Measurements from ENCODE around the gene OGFR. TPM values are rescaled to one million over a fixed set of nuclear protein-coding genes. Genes with fewer than 3 reads are reported as not detected.
A peak's percentile ranks its signal among the peaks of the same experiment; 100 is the strongest.

Gene OGFR
- total and polyA plus RNA-seq, 2 experiments from 2014 or later = 9.6 to 50.6 TPM

- peak overlapping the region; percentile 6; the same call in 2 of the 3 replicates for H3K4me3 Mint-ChIP-seq
- no peak for DNase-seq (ENCODE audit: low spot score)
- Histone ChIP-seq H3K4me3 (no peak overlapping the region), H3F3A (replicated peaks; ENCODE audit: low read depth) (peaks cover 2% of the 10 kb centered on the region; the same call in 1 of the 2 replicates), H3K27ac (ENCODE audit: low read depth) (0 out of 2 replicates have a peak overlapping the region, but pooled peaks have one; percentile 63), H3K4me2 (peak overlapping the region; percentile 40; the same call in 1 of the 2 replicates), H3K27me3 (ENCODE audit: insufficient read depth) (no peaks in the 10 kb centered on the region), H3K4me1 (ENCODE audit: insufficient read depth) (no peaks in the 10 kb centered on the region), H4K20me1 (replicated peaks; ENCODE audit: insufficient read depth) (no peaks in the 10 kb centered on the region), H3K9me2 (ENCODE audit: insufficient read depth) (no peaks in the 10 kb centered on the region), H3K36me3 (ENCODE audit: insufficient read depth) (0 out of 2 replicates have a peak, but pooled peaks cover 3% of the 10 kb centered on the region), H2AFZ (no peak overlapping the region), H3K79me2 (replicated peaks; ENCODE audit: insufficient read depth) (no peaks in the 10 kb centered on the region)
- H3K4me1 Mint-ChIP-seq = peaks cover 32% of the 10 kb centered on the region
- TF ChIP-seq STAT1 (IDR thresholded peaks at IDR 0.05; ENCODE audit: unreplicated experiment) = no peak
- no peak for TF ChIP-seq JUNB (IDR thresholded peaks at IDR 0.05; ENCODE audit: unreplicated experiment)
- no peak for TF ChIP-seq POLR2AphosphoS5 (IDR thresholded peaks at IDR 0.05; ENCODE audit: low read depth)
- TF ChIP-seq EZH2phosphoT487 (IDR thresholded peaks at IDR 0.05; ENCODE audit: unreplicated experiment) = no peak
- no peak for TF ChIP-seq ZNF331 (CRISPR knock-in tag; IDR thresholded peaks at IDR 0.05; ENCODE audit: low read depth)
- no peak for TF ChIP-seq REST (IDR thresholded peaks at IDR 0.05; ENCODE audit: unreplicated experiment)
- TF ChIP-seq, protein P1, sequence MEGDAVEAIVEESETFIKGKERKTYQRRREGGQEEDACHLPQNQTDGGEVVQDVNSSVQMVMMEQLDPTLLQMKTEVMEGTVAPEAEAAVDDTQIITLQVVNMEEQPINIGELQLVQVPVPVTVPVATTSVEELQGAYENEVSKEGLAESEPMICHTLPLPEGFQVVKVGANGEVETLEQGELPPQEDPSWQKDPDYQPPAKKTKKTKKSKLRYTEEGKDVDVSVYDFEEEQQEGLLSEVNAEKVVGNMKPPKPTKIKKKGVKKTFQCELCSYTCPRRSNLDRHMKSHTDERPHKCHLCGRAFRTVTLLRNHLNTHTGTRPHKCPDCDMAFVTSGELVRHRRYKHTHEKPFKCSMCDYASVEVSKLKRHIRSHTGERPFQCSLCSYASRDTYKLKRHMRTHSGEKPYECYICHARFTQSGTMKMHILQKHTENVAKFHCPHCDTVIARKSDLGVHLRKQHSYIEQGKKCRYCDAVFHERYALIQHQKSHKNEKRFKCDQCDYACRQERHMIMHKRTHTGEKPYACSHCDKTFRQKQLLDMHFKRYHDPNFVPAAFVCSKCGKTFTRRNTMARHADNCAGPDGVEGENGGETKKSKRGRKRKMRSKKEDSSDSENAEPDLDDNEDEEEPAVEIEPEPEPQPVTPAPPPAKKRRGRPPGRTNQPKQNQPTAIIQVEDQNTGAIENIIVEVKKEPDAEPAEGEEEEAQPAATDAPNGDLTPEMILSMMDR (conservative IDR thresholded peaks at IDR 0.05; ENCODE audit: low read depth in 2 of 2) = no peak
- TF ChIP-seq, protein P2, sequence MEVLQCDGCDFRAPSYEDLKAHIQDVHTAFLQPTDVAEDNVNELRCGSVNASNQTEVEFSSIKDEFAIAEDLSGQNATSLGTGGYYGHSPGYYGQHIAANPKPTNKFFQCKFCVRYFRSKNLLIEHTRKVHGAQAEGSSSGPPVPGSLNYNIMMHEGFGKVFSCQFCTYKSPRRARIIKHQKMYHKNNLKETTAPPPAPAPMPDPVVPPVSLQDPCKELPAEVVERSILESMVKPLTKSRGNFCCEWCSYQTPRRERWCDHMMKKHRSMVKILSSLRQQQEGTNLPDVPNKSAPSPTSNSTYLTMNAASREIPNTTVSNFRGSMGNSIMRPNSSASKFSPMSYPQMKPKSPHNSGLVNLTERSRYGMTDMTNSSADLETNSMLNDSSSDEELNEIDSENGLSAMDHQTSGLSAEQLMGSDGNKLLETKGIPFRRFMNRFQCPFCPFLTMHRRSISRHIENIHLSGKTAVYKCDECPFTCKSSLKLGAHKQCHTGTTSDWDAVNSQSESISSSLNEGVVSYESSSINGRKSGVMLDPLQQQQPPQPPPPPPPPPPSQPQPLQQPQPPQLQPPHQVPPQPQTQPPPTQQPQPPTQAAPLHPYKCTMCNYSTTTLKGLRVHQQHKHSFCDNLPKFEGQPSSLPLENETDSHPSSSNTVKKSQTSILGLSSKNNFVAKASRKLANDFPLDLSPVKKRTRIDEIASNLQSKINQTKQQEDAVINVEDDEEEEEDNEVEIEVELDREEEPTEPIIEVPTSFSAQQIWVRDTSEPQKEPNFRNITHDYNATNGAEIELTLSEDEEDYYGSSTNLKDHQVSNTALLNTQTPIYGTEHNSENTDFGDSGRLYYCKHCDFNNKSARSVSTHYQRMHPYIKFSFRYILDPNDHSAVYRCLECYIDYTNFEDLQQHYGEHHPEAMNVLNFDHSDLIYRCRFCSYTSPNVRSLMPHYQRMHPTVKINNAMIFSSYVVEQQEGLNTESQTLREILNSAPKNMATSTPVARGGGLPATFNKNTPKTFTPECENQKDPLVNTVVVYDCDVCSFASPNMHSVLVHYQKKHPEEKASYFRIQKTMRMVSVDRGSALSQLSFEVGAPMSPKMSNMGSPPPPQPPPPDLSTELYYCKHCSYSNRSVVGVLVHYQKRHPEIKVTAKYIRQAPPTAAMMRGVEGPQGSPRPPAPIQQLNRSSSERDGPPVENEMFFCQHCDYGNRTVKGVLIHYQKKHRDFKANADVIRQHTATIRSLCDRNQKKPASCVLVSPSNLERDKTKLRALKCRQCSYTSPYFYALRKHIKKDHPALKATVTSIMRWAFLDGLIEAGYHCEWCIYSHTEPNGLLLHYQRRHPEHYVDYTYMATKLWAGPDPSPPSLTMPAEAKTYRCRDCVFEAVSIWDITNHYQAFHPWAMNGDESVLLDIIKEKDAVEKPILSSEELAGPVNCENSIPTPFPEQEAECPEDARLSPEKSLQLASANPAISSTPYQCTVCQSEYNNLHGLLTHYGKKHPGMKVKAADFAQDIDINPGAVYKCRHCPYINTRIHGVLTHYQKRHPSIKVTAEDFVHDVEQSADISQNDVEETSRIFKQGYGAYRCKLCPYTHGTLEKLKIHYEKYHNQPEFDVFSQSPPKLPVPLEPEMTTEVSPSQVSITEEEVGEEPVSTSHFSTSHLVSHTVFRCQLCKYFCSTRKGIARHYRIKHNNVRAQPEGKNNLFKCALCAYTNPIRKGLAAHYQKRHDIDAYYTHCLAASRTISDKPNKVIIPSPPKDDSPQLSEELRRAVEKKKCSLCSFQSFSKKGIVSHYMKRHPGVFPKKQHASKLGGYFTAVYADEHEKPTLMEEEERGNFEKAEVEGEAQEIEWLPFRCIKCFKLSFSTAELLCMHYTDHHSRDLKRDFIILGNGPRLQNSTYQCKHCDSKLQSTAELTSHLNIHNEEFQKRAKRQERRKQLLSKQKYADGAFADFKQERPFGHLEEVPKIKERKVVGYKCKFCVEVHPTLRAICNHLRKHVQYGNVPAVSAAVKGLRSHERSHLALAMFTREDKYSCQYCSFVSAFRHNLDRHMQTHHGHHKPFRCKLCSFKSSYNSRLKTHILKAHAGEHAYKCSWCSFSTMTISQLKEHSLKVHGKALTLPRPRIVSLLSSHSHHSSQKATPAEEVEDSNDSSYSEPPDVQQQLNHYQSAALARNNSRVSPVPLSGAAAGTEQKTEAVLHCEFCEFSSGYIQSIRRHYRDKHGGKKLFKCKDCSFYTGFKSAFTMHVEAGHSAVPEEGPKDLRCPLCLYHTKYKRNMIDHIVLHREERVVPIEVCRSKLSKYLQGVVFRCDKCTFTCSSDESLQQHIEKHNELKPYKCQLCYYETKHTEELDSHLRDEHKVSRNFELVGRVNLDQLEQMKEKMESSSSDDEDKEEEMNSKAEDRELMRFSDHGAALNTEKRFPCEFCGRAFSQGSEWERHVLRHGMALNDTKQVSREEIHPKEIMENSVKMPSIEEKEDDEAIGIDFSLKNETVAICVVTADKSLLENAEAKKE (CRISPR knock-in tag; IDR thresholded peaks at IDR 0.05) = no peak
- no peak for TF ChIP-seq EZH2 (IDR thresholded peaks at IDR 0.05; ENCODE audit: low read depth, unreplicated experiment)
- no peak for TF ChIP-seq NANOG (IDR thresholded peaks at IDR 0.05; ENCODE audit: borderline replicate concordance)
- TF ChIP-seq, protein P3, sequence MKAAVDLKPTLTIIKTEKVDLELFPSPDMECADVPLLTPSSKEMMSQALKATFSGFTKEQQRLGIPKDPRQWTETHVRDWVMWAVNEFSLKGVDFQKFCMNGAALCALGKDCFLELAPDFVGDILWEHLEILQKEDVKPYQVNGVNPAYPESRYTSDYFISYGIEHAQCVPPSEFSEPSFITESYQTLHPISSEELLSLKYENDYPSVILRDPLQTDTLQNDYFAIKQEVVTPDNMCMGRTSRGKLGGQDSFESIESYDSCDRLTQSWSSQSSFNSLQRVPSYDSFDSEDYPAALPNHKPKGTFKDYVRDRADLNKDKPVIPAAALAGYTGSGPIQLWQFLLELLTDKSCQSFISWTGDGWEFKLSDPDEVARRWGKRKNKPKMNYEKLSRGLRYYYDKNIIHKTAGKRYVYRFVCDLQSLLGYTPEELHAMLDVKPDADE (IDR thresholded peaks at IDR 0.05) = no peak
- no peak for TF ChIP-seq CREB1 (CRISPR knock-in tag; IDR thresholded peaks at IDR 0.05; ENCODE audit: low read depth)
- no peak for TF ChIP-seq ZNF114 (CRISPR knock-in tag; IDR thresholded peaks at IDR 0.05)
- H3K27ac Mint-ChIP-seq = peak overlapping the region; percentile 61
- peak; percentile 7 for ATAC-seq
- peaks cover 20% of the 10 kb centered on the region; the same call in 2 of the 3 replicates for H3K36me3 Mint-ChIP-seq (ENCODE audit: low read depth)
- H3K9me3 Mint-ChIP-seq = no peaks in the 10 kb centered on the region
- H3K27me3 Mint-ChIP-seq (ENCODE audit: insufficient read depth, low read depth, poor library complexity) = peaks cover 10% of the 10 kb centered on the region
Observed at GRCh38 chr20:62832951-62833391, 28.3 kb downstream of the OGFR start.

All from GM23338 (cell line).